PC-3 (cell line): ENCODE results near the gene GAB1.

ENCODE experiments used
- CTCF ChIP-seq: fragments of 300-600 bp; sonication (generic); conservative IDR thresholded peaks from 2 replicates; pipeline ENCODE4 v1.5.1; 2017; ENCODE audit warnings: antibody characterized with exemption, low read depth, mild to moderate bottlenecking, low read length
- EZH2 ChIP-seq: fragments of 300-600 bp; sonication (generic); IDR thresholded peaks from one replicate; pipeline ENCODE4 v1.6.1; 2017; ENCODE audit warnings: antibody characterized with exemption, mild to moderate bottlenecking, low read length; ENCODE audit not compliant: unreplicated experiment
- EZH2phosphoT487 ChIP-seq: fragments of 300-600 bp; sonication (generic); IDR thresholded peaks from 2 replicates; pipeline ENCODE4 v1.6.1; 2018; ENCODE audit warnings: mild to moderate bottlenecking, antibody characterized with exemption, low read length, borderline replicate concordance

- TF ChIP-seq CTCF (no peak), EZH2 (no peak), EZH2phosphoT487 (no peak)
These were observed 496 bp upstream of the GAB1 start for GRCh38 chr4:143335979-143336780.
